ENCODE measurements around the gene PLXNB1. TPM values are rescaled to one million over a fixed set of nuclear protein-coding genes. Genes with fewer than 3 reads are reported as not detected.

The PLXNB1 gene
- total RNA-seq, 1 donor from 2014 or later, result 50.8 TPM

Other genes starting within 250 kb of the PLXNB1 start
- gene CDC25A, start 241.7 kb downstream of the PLXNB1 start, total RNA-seq, result 0.77 TPM
- not detected for gene CAMP, start 206.6 kb downstream of the PLXNB1 start, total RNA-seq
- gene ZNF589, start 189.0 kb downstream of the PLXNB1 start, total RNA-seq, result 5.3 TPM
- 21.6 TPM for gene NME6, start 128.7 kb downstream of the PLXNB1 start, total RNA-seq
- not detected for gene SPINK8, start 96.4 kb downstream of the PLXNB1 start, total RNA-seq
- gene FBXW12, start 57.9 kb downstream of the PLXNB1 start, total RNA-seq, result not detected
- 13.3 TPM for gene CCDC51, start 10.0 kb upstream of the PLXNB1 start, total RNA-seq
- 262 TPM for gene TMA7, start 10.2 kb upstream of the PLXNB1 start, total RNA-seq
- 4.9 TPM for gene ATRIP, start 16.7 kb upstream of the PLXNB1 start, total RNA-seq
- gene SHISA5, start 74.1 kb upstream of the PLXNB1 start, total RNA-seq, result 39.1 TPM
- 2.2 TPM for gene PFKFB4, start 126.7 kb upstream of the PLXNB1 start, total RNA-seq
- 0.17 TPM for gene UCN2, start 133.7 kb upstream of the PLXNB1 start, total RNA-seq
- gene COL7A1, start 165.2 kb upstream of the PLXNB1 start, total RNA-seq, result 24.5 TPM
- gene UQCRC1, start 179.6 kb upstream of the PLXNB1 start, total RNA-seq, result 1,236 TPM
- gene TMEM89, start 191.7 kb upstream of the PLXNB1 start, total RNA-seq, result not detected
- 12.3 TPM for gene SLC26A6, start 205.4 kb upstream of the PLXNB1 start, total RNA-seq
- gene CELSR3, start 232.8 kb upstream of the PLXNB1 start, total RNA-seq, result 0.35 TPM

All from left ventricle myocardium superior (tissue), 1 donor.